Measurements from ENCODE around the gene NCAPD3.

DNA sequence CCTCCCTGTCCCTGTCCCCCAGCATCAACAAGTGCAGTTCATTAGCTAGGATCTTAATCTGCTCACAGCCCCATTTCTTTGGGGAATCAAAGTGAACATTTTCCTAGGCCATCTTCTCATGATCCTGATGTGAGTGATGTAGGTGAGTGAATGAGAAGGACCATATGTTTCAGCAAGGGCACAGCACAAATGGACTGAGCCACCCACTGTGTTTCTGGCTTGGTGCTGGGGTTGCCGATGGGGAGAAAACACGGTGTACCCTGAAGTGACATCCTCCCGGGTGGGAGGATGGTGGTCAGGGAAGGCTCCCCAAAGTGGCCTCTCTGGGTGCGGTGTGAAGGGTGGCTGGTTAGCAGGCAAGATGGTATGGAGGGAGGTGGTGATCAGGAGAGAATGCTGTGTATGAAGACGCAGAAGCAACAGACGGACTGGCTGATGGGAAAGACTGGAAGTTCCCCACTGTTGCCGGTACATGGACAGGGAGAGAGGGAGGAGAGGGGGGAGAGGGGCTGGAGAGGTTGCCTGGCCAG lies 82.7 kb downstream of the NCAPD3 start:
- TF ChIP-seq, protein P1, sequence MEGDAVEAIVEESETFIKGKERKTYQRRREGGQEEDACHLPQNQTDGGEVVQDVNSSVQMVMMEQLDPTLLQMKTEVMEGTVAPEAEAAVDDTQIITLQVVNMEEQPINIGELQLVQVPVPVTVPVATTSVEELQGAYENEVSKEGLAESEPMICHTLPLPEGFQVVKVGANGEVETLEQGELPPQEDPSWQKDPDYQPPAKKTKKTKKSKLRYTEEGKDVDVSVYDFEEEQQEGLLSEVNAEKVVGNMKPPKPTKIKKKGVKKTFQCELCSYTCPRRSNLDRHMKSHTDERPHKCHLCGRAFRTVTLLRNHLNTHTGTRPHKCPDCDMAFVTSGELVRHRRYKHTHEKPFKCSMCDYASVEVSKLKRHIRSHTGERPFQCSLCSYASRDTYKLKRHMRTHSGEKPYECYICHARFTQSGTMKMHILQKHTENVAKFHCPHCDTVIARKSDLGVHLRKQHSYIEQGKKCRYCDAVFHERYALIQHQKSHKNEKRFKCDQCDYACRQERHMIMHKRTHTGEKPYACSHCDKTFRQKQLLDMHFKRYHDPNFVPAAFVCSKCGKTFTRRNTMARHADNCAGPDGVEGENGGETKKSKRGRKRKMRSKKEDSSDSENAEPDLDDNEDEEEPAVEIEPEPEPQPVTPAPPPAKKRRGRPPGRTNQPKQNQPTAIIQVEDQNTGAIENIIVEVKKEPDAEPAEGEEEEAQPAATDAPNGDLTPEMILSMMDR (IDR thresholded peaks at IDR 0.05): no peak
- no peak for TF ChIP-seq POLR2A (IDR thresholded peaks at IDR 0.05; ENCODE audit: low read depth)
- no peak for TF ChIP-seq EP300 (IDR thresholded peaks at IDR 0.05)
- TF ChIP-seq POLR2AphosphoS5 (IDR thresholded peaks at IDR 0.05): no peak

All from esophagus muscularis mucosa (tissue), 4 donors.